GM21786 (cell line): ENCODE data around the gene SIGLEC5.
"Not testable (repeated sequence)": the region's sequence is repeated elsewhere in the genome, so short reads cannot be mapped to it uniquely, and the experiment has no call there.

Experiments used
- ATAC-seq: cut with Tn5 transposase; IDR thresholded peaks from one replicate; pipeline ENCODE4 v1.9.1; 2021; ENCODE audit not compliant: unreplicated experiment

The SIGLEC5 gene

GRCh38 chr19:51630315-51630714 is at the start of gene SIGLEC5:
TSS of gene SIGLEC5 (minus strand) at chr19:51630401. CDS start at chr19:51630335, 66 bp downstream.
- not testable (repeated sequence) for ATAC-seq

GRCh38 chr19:51676566-51677083 is 46.4 kb upstream of the SIGLEC5 start:
- no peak for ATAC-seq

- not testable (repeated sequence) for ATAC-seq
These were observed 45.8 kb upstream of the SIGLEC5 start for GRCh38 chr19:51675911-51676565.

DNA sequence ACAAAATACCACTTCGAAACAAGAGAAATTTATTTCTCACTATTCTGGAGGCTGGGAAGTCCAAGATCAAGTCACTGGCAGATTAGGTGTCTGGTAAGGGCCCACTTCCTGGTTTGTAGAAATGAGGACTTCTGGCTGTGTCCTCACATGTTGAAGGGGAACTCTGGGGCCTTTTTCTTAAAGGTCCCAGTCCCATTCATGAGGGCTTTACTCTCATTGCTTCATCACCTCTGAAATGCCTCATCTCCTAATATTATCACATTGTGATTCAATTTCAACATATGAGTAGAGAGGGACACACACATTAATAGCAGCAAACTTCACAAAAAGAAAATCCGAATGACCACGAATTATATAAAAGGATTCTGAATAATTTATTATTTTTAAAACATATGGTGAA is 38.0 kb upstream of the SIGLEC5 start:
- no peak for ATAC-seq

DNA sequence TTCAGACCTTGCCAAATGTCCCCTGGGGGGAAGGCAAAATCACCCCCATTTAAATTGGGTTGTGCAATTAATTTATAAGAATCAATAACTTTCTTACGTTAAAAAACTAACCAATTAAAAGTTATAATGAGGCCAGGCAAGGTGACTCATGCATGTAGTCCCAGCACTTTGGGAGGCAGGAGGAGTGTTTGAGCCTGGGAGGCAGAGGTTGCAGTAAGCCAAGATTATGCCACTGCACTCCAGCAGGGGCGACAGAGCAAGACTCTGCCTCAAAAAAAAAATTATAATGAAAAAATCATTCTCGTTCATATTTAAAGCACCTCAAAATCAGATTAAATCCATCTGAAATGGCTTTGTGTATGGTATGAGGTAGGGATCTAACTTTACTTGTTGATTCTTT is 34.8 kb upstream of the SIGLEC5 start:
- no peak for ATAC-seq

GRCh38 chr19:51664131-51664530 is 33.9 kb upstream of the SIGLEC5 start:
- no peak for ATAC-seq

DNA sequence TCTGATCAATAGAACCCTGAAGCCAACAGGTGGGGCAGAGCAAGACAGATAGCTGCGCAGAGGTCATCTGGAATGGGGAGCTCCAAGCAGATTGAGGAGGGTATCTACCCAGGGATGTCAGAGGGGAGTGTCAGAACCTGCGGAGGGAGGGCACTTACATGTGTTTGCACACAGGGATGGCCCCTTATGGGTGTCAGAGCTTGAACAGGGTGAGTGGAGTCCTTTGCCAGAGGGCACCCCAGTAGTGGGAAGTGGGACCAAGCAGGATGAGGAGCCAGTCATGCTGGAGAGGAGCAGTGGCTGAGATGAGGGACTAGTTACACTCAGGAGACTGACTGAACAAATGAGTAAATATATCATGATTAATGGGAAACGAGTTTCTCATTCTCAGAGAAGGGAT is 33.4 kb upstream of the SIGLEC5 start:
- no peak for ATAC-seq

DNA sequence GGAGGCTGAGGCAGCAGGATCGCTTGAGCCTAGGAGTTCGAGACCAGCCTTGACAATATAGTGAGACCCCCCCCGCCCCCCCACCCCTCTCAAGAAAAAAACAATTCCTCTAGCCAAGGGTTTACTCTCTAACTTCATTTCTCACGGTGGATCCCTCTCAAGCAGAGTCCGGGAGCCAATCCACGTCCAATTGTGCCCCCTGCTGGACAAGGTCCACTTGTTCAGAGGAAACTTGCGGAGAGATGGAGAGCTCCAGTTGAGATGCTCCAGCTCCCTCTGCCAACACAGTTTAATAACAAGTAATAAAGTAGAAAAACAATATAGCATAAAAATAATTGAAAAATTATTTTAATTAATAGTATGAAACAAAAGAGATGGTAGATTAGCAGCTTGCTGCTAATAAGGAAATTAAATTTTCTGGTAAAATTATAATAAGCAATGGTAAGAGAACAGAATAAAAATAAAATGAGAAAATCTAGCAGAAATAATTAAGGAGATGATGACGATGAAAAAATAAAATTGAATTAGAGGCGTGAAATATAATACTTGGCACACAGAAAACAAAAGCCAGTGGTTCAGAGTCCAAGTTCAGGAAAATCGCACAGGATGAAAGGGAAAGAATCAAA is 30.9 kb upstream of the SIGLEC5 start:
- no peak for ATAC-seq

DNA sequence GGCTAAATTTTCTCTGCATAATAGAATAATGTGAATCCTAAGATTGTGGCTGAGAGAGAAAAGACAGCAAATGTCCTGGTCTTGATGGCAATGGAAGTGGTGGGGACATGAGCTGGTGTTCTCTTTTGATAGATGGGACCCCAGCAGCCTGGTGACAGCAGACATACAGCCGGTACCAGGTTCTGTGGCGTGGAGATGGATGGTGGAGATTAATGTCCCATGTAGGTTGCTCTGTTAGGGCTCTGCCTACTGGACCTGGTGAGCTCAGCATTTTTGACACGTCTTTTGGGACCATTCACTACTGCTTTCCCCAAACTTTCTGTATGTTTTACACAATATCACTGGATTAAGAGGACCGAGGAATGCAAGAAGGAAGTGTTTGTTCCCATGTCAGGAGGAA is 24.6 kb upstream of the SIGLEC5 start:
- ATAC-seq: no peak

DNA sequence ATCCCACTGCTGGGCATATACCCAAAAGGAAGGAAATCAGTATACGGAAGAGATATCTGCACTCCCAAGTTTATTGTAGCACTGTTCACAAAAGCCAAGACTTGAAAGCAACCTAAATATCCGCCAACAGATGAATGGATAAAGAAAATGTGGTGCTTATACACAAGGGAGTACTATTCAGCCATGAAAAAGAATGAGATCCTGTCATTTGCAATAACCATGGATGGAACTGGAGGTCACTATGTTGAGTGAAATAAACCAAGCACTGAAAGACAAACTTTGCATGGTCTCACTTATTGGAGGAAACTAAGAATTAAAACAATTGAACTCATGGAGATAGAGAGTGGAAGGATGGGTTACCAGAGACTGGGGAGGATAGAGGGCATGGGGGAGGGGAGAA is 23.0 kb upstream of the SIGLEC5 start:
- ATAC-seq: no peak

DNA sequence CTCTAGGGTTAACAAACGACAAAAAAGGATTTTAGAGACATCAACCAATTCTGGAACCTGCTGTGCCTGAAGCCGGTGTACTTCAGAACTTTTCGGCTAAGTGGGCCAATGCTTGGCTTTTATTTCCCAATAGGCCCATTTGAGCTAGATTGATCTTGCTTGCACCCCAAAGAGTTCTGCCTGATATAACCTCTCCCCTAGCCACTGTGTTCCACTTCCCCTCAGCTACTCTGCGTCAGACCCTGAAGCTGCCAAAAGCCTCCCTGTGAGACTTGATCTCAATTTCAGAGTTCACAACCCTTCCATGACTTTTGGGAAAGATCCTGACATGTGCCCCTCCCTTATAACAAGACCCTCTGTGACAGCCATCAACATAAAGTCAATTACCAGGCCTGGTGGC is 22.1 kb upstream of the SIGLEC5 start:
- ATAC-seq: no peak

- ATAC-seq: no peak
These were observed 21.1 kb upstream of the SIGLEC5 start for GRCh38 chr19:51651216-51651846.

GRCh38 chr19:51647318-51647717 is 17.1 kb upstream of the SIGLEC5 start:
- no peak for ATAC-seq

DNA sequence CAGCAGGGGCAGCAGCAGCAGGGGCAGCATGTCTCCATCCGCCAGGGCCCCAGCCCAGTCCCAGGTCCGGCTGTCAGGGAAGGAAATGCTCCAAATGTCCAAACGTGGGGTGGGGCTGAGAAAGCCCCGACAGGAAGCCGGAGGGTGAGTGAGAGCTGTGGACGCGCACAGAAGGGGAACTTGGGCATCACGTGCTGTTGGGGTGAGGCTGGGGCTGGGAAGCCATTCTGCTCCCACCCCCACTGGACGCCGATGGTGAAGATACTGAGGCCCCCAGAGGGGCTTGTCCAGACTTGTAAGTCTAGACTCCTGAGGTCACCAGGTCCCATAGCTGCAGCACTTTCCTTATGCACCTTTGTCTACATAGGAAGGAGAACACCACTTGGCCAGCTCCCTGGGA is 16.5 kb upstream of the SIGLEC5 start, which contains the start of gene SIGLEC14:
Gene SIGLEC14 (minus strand): TSS at position 96 of the 400 bp plus-strand sequence. CDS start 66 bp downstream, at position 30.
- ATAC-seq: not testable (repeated sequence)

- no peak for ATAC-seq
These were observed 14.6 kb upstream of the SIGLEC5 start for GRCh38 chr19:51644636-51645271.

- ATAC-seq: no peak
These were observed 11.4 kb upstream of the SIGLEC5 start for GRCh38 chr19:51641648-51642047.

GRCh38 chr19:51640386-51640785 is 10.2 kb upstream of the SIGLEC5 start:
- no peak for ATAC-seq

GRCh38 chr19:51639916-51640315 is 9.7 kb upstream of the SIGLEC5 start:
- ATAC-seq: no peak

GRCh38 chr19:51637362-51637978 is 7.3 kb upstream of the SIGLEC5 start:
- ATAC-seq: no peak

DNA sequence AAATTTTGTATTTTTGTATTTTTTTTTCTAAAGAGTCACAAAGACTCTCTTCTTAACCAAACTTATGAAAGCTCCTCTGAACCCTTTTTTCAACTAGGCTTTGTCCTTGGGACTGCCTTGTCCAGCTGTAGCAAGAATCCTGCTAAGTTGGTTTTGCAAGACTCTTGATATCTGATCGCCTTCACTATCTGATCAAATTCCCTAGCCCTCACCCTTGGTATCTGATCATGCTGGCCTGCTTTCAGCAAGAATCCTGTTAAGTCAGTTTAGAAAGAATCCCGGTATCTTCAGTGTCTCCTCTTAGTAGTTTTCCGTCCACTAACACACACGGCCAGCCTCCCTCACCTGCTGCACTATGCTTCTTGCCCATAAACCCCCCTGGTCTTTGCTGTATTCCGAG is 1.9 kb upstream of the SIGLEC5 start:
- no peak for ATAC-seq
